ENCODE data around the gene SWSAP1.

- TF ChIP-seq POLR2A (IDR thresholded peaks at IDR 0.05; ENCODE audit: low read length) (no peak), GATA1 (IDR thresholded peaks at IDR 0.05; ENCODE audit: low read depth, low read length) (no peak)
Measured at GRCh38 chr19:11390359-11390758, 15.9 kb downstream of the SWSAP1 start.
